HL-60 (cell line): ENCODE results near the gene DNAJA4.

Experiments
- CTCF ChIP-seq: IDR thresholded peaks from one replicate; pipeline ENCODE4 v1.5.1; 2011; ENCODE audit warnings: low read length, control low read depth, inconsistent platforms; ENCODE audit not compliant: insufficient read depth
- GABPA ChIP-seq: IDR thresholded peaks from 2 replicates; pipeline ENCODE4 v1.6.1; 2012; ENCODE audit warnings: low read depth
- POLR2AphosphoS5 ChIP-seq: IDR thresholded peaks from 2 replicates; pipeline ENCODE4 v1.6.1; 2012; ENCODE audit warnings: low read depth
- REST ChIP-seq: IDR thresholded peaks from 2 replicates; pipeline ENCODE4 v1.6.1; 2012; ENCODE audit warnings: low read depth; ENCODE audit not compliant: insufficient replicate concordance
- SPI1 ChIP-seq: IDR thresholded peaks from 2 replicates; pipeline ENCODE4 v1.6.1; 2012; ENCODE audit warnings: low read depth, mild to moderate bottlenecking, borderline replicate concordance

GRCh38 chr15:78322243-78322642, 57.9 kb downstream of the DNAJA4 start:
- no peak for TF ChIP-seq CTCF
- TF ChIP-seq GABPA, result no peak
- TF ChIP-seq POLR2AphosphoS5, result no peak
- TF ChIP-seq REST, result no peak
- TF ChIP-seq SPI1, result no peak
